ENCODE data around the gene PPID. TPM values are rescaled to one million over a fixed set of nuclear protein-coding genes. Genes with fewer than 3 reads are reported as not detected.
A peak's percentile ranks its signal among the peaks of the same experiment; 100 is the strongest.

The PPID gene
- total RNA-seq = 10 to 100 TPM; 15.6 to 23.9 (median 20.4) TPM

DNA sequence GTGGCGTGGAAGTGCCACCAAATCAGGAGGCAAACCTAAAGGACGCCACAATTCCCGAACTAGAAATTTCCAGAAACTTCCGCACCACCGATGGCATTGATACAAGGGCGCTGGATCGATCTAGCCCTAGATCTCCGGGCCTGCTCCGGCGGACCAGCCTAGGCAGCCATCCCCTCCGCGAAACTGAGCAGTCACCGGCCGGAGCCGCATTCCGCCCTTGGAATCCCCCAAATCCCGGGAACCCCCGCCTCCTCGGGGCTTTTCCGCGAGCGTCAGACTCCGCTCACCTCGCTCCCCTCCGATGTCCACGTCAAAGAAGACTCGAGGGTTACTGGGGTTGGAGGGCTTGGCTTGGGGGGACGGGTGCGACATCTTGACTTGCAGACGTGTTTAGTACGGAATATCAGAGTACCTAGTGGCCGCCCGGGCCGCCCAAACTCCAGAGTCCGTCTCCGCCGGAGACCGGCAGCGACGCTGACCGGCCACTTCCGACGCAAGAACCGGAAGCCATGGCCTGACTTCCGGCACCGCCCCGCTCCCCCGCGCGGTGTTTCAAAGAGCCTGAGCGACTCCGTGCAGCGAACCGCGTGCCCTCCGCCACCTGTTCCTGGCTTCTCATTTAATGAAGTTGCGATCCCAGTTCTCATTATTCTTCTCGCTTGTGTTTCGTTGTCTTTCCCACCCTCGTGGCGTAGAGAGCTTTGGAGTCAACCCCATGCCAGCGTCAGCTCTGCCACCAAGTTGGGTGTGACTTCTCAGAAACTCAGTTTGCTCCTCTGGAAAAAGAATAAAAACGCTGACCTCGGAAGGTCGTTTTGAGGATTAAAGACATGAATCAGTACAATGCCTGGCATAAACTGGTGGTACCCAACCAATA, at the start of gene PPID:
Gene PPID (minus strand): TSS at position 480 of the 877 bp plus-strand sequence. CDS start 108 bp downstream, at position 372.
- TF ChIP-seq, protein P1, sequence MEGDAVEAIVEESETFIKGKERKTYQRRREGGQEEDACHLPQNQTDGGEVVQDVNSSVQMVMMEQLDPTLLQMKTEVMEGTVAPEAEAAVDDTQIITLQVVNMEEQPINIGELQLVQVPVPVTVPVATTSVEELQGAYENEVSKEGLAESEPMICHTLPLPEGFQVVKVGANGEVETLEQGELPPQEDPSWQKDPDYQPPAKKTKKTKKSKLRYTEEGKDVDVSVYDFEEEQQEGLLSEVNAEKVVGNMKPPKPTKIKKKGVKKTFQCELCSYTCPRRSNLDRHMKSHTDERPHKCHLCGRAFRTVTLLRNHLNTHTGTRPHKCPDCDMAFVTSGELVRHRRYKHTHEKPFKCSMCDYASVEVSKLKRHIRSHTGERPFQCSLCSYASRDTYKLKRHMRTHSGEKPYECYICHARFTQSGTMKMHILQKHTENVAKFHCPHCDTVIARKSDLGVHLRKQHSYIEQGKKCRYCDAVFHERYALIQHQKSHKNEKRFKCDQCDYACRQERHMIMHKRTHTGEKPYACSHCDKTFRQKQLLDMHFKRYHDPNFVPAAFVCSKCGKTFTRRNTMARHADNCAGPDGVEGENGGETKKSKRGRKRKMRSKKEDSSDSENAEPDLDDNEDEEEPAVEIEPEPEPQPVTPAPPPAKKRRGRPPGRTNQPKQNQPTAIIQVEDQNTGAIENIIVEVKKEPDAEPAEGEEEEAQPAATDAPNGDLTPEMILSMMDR (IDR thresholded peaks at IDR 0.05) = no peak
- DNase-seq (ENCODE audit: low spot score) (peak; percentile 65), ATAC-seq (ENCODE audit: low FRiP score) (peak; percentile 96)

DNA sequence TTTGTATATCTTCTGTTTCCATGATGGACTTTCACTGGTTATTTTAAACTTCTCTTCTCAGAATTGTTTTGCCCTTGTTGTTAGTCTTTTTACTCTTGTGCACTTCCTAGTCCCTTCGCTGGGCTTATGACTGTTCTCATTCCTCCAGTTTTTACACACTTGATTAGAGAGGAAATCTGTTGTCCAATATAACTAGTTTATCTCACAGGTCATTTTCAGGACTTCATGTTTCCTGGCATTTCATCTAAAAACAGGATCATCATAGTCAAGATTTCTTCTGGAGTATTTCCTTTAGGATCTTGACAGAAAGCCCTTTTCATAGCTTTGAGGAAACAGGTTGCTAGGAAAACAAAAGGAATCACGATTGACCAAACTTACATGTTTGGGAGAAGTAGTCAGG, 48.6 kb upstream of the PPID start:
- ATAC-seq (ENCODE audit: low FRiP score) (no peak), DNase-seq (ENCODE audit: low spot score) (no peak)
- TF ChIP-seq, protein P1 (IDR thresholded peaks at IDR 0.05) = no peak

DNA sequence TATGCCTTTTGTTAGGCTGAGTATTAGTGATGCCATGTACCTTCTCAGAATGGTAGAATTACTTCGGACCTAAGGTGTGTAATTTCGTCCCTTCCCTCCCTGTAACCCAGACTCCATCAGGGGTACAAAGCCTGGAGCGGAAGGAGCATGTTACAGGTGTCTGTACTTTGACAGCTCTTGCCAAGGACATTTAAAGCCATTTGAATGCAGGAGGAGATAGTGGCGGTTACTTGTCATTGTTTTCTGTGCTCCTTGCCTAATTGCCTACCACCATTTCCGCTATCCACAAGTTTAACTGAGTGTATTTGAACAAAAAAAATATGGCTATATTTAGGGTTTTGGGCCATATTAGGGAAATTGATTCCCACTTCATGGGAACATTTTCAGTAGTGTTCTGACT, 47.5 kb upstream of the PPID start:
- TF ChIP-seq, protein P1 (IDR thresholded peaks at IDR 0.05) = no peak
- no peak for DNase-seq (ENCODE audit: low spot score)
- no peak for ATAC-seq (ENCODE audit: low FRiP score)

DNA sequence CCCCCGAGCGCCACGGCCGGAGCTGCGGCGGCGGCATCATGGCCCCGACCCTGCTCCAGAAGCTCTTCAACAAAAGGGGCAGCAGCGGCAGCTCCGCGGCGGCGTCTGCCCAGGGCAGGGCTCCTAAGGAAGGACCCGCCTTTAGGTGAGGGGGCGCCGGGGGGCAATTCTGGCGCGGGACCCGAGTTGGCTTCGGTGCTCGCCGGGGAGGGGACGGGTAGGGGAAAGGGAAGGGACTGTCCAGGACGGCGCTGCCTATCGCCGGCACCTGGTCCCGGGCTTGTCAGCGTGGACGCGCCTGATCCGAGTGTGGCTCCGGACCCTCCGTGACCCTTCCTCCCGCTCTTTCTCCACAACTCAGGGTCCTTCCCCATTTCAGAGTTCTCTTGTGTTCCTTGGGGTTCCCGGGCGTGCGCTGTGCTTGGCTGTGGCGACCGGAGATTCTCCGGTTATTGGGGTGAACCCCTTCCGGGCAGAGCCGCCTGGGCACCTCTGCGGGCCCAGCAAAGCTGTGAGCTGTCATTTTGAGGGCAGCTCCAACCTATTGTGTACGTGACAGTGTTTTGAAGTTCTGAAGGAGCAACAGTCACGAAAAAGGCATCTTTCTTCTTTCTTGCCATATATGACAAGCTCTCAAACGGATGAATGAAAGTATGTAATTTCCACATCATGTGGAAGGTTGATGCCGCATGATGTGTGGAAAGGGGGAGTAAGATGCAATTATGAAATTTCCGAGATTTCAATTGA, 46.2 kb upstream of the PPID start:
- ATAC-seq (ENCODE audit: low FRiP score) = peak; percentile 42
- no peak for DNase-seq (ENCODE audit: low spot score)
- TF ChIP-seq, protein P1 (IDR thresholded peaks at IDR 0.05) = no peak

DNA sequence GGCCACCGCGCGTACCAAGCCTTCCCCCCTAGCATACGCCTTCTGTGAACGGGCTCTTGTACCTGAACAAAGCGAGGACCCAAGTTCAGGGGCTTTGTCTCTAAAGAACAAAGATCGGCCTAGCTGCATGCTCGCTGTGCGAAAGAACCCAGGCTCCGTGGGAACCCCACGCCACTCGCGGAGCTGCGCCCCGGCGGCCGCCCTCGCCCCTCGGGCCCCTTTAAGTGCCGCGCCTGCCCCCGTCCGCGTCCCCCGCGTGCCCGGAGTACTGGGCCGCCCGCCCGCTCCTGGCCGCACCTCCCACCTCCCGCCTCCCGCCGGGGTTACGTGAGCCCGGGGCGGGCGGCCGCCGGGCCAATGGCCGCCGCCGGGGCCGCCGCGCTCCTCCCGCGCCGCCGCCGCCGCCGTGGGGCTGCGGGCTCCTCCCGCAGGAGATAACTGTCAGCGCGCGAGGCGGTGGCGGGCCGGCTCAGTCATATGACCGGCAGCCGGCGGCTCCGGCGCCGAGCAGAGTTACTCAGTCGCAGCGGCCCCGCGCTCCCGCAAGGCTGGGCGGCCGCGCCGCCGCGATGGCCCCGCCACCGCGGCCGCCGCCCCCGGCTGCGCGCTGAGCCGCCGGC, 45.5 kb upstream of the PPID start, which contains the start of gene FNIP2:
Gene FNIP2 (plus strand): TSS at position 472 of the 620 bp plus-strand sequence. CDS start 187 bp downstream, outside the sequence.
- ATAC-seq (ENCODE audit: low FRiP score) = peak; percentile 94
- TF ChIP-seq, protein P1 (IDR thresholded peaks at IDR 0.05) = no peak
- DNase-seq (ENCODE audit: low spot score) = peak; percentile 45

DNA sequence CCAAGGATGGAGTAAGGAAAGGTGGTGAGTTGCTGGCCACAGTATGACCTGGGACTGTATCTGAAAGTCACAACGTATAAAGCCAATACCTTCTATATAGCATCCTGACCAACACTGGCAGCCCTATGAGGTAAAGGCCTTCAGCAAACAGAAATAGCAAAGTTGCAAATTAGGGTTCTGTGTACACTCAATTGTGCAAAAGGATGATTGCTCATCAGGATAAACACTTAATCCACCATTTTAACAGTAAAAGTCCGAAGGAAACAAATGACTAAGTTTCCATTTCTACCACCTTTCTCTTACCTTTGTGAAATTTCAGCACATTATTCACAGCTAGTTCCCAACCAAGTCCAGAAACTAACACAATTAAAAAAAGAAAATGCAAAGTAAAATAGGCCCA, 44.3 kb upstream of the PPID start:
- ATAC-seq (ENCODE audit: low FRiP score) = no peak
- no peak for DNase-seq (ENCODE audit: low spot score)
- TF ChIP-seq, protein P1 (IDR thresholded peaks at IDR 0.05) = no peak

Measured in omental fat pad (tissue), 4 donors.